Activated CD8-positive, alpha-beta memory T cell treated with anti-CD3 and anti-CD28 coated beads, Interleukin-2, amount 50 U/mL, for 24 hours (primary cell): Measurements from ENCODE around the gene MDFIC.

Experiments
- DNase-seq: peaks from one replicate; pipeline ENCODE4 v3.0.0-alpha.2; 2020; ENCODE audit errors: extremely low read depth

MDFIC gene

DNA sequence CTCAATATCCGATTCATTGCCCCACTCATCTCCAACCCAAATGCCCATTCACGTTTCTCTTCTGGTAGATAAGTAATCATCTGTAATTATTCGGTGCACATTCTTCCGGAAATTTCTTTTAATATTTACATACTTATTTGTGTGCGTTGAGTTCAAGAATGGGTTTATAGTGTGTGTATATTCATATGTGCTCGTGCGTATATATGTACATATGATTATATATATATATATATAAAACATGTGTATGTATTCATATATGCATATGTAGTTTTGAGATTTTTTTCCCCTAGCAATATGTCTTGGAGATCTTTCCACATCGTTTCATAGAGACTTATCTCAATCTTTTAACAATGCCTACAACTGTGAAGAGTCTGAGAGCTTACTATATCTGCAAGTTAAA, 118.2 kb downstream of the MDFIC start:
- no peak for DNase-seq

GRCh38 chr7:115040495-115040894, 118.6 kb downstream of the MDFIC start:
- no peak for DNase-seq

DNA sequence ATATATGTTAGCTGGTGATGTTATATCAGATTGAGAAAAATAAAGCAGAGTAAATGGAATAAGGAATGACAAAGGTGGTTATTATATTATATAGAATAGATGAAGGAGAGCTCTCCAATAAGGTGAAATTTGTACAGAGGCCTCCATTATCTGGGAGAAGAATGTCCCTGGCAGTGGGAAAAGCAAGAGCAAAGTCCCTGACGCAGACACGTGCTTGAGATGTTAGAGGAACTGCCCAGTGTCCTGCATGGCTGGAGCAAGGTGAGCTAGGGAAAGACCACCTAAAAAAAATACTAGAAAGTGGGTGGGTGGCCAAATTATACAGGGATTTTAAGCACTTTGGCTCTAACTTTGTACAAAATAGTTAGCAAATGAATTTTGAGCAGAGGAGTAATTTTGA, 120.7 kb downstream of the MDFIC start:
- no peak for DNase-seq

DNA sequence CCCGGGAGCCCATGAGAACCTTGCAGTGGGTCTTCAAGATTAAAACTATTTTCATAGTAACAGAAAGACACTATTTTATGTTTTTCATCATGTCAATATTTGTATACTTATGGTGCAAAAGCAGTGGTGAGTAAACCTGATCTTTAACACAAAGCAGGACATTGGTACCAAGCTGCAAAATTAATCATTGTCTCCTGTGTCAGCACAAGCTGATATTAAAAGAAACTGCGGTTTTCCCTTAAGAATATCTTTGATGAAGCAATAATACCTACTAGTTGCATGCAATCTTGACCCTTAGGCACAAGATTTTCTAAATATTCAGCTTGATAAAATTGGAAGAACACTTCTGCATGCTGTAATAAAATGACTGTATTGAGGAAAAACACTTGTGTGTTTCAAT, 121.7 kb downstream of the MDFIC start:
- no peak for DNase-seq

DNA sequence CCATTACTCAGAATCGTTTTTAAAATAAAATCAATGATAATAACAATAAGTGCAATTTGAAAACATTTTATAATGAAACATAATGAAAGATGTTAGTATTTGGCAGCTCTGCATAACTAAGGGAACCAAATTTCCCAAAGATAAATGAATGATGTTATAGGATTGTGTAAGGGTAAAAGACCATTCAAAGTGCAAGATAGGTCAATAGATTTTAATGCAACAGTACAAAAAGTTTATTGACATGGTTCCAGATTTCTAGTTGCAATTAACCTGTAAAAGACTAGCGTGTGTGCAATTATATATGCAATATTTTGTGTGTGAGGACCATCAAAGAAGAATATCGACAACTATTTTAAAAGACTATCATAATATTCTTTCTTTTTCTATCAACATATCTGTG, 122.3 kb downstream of the MDFIC start:
- DNase-seq: no peak

GRCh38 chr7:115047958-115048720, 126.2 kb downstream of the MDFIC start:
- DNase-seq: no peak

DNA sequence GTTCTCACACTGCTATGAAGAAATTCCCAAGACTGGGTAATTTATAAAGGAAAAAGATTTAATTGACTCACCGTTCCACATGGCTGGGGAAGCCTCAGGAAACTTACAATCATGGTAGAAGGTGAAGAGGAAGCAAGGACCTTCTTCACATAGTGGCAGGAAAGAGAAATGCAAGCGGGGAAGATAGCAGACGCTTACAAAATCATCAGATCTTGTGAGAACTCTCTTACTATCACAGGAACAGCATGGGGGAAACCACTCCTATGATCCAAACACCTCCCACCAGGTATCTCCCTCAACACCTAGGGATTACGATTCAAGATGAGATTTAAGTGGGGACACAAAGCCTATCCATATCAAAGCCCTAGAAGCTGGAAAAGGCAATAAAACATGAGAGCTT, 130.8 kb downstream of the MDFIC start:
- no peak for DNase-seq

GRCh38 chr7:115054478-115055065, 132.7 kb downstream of the MDFIC start:
- no peak for DNase-seq

- DNase-seq: no peak
Observed at GRCh38 chr7:115056019-115056418, 134.1 kb downstream of the MDFIC start.

- DNase-seq: no peak
Observed at GRCh38 chr7:115058726-115059125, 136.8 kb downstream of the MDFIC start.

DNA sequence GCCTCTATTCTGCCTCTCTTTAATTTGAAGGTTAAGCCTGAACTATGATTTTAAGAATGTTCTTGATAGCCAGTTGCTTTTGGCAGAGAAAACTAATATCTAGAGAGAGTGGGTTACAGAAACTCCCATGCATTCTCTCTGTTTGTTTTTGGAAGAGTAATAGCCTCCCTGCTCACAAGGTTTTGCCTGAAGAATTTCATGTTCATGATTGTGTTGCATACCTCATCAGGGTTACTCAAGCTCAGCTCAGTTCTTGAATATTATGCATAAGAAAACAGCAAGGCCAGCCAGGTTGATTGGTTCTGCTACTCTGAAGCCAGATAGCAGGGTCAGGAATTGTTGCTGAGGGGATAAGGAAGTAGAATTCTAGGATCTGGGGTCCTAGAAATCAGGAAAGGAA, 137.4 kb downstream of the MDFIC start:
- DNase-seq: no peak

- no peak for DNase-seq
Observed at GRCh38 chr7:115060095-115060870, 138.4 kb downstream of the MDFIC start.

- DNase-seq: no peak
Observed at GRCh38 chr7:115066050-115066449, 144.2 kb downstream of the MDFIC start.

- no peak for DNase-seq
Observed at GRCh38 chr7:115066634-115067033, 144.7 kb downstream of the MDFIC start.

DNA sequence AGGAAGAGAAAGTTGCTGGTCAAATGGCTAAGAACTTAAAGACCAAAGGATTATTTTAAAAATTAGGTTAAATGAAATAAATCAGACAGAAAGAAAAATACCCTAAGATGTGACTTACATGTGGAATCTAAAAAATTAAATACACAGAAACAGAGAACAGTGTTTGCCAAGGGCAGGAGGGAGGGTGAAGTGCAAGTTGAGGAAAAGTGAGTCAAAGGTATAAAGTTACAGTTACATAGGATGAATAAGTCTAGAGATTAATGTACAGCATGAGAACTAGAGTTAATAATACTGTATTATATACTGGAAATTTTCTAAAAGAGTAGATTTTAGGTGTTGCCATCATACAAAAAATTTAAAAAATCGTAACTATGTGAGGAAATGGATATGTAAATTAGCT, 146.3 kb downstream of the MDFIC start:
- DNase-seq: no peak
